ENCODE data around the gene FUT3.

DNA sequence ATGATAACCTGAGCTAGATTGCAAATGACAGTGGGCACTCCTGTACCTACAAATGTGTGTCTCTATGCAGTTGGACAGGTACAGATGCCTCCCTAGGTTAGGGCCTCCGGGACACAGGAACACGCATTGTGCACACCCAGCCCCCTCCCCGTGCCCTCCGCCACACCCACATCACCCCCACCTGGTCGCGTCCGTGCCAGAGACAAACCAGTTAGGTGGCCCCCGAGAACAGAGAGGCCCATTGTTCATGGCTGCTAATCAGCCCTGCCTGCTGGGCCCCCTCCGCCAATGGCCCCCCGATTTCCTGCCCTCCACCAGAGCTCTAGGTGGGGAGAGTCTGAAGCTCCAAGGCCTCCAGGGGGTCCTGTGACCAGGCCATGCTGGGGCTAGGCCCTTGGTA is 32.7 kb downstream of the FUT3 start:
- TF ChIP-seq, protein P1, sequence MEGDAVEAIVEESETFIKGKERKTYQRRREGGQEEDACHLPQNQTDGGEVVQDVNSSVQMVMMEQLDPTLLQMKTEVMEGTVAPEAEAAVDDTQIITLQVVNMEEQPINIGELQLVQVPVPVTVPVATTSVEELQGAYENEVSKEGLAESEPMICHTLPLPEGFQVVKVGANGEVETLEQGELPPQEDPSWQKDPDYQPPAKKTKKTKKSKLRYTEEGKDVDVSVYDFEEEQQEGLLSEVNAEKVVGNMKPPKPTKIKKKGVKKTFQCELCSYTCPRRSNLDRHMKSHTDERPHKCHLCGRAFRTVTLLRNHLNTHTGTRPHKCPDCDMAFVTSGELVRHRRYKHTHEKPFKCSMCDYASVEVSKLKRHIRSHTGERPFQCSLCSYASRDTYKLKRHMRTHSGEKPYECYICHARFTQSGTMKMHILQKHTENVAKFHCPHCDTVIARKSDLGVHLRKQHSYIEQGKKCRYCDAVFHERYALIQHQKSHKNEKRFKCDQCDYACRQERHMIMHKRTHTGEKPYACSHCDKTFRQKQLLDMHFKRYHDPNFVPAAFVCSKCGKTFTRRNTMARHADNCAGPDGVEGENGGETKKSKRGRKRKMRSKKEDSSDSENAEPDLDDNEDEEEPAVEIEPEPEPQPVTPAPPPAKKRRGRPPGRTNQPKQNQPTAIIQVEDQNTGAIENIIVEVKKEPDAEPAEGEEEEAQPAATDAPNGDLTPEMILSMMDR (IDR thresholded peaks at IDR 0.05; ENCODE audit: insufficient read depth, low read length, poor library complexity, severe bottlenecking), result no peak
- no peak for TF ChIP-seq EZH2phosphoT487 (conservative IDR thresholded peaks at IDR 0.05; ENCODE audit: low read length)

All from SU-DHL-6 (cell line).